T-helper 17 cell (primary cell): ENCODE measurements around the gene VWC2L. TPM values are rescaled to one million over a fixed set of nuclear protein-coding genes. Genes with fewer than 3 reads are reported as not detected.

ENCODE experiments used
- ATAC-seq: fragments of 150-1000 bp; cut with Tn5 transposase; 2 replicates; pipeline ENCODE4 v1.10.0; 2021; ENCODE audit warnings: mild to moderate bottlenecking, moderate library complexity
- DNase-seq, 3 donors: peaks; one replicate each; pipeline versions ENCODE4 v3.0.0 to v3.0.0-alpha.2; 2020 to 2021
- H3K9me3 ChIP-seq: one replicate; pipeline ENCODE4 v1.7.0; 2013; ENCODE audit warnings: low read length, mild to moderate bottlenecking; ENCODE audit not compliant: control insufficient read depth, poor library complexity, severe bottlenecking
- H3K27ac Mint-ChIP-seq: one replicate; pipeline ENCODE4 v1.8.0; 2022; ENCODE audit warnings: mild to moderate bottlenecking, moderate library complexity, mixed read lengths
- H3K27me3 Mint-ChIP-seq: one replicate; pipeline ENCODE4 v1.8.0; 2022; ENCODE audit warnings: mixed read lengths
- H3K36me3 Mint-ChIP-seq: one replicate; pipeline ENCODE4 v1.8.0; 2022; ENCODE audit warnings: low read depth, mixed read lengths
- H3K4me1 Mint-ChIP-seq: one replicate; pipeline ENCODE4 v1.8.0; 2022; ENCODE audit warnings: mild to moderate bottlenecking, mixed read lengths
- H3K4me3 Mint-ChIP-seq: one replicate; pipeline ENCODE4 v1.8.0; 2022; ENCODE audit warnings: mild to moderate bottlenecking, moderate library complexity, mixed read lengths
- total RNA-seq, 4 donors: library from RNA in 2 of 4; stranded (reverse) in 2 of 4; gene quantifications; one replicate each; pipeline ENCODE4 v1.2.3 and lab custom pipeline; 2022 to 2026

VWC2L gene
- total RNA-seq, 2 donors from 2014 or later = not detected

GRCh38 chr2:214401580-214401979 is 9.3 kb upstream of the VWC2L start:
- no peak for ATAC-seq
- no peak overlapping the region for H3K27ac Mint-ChIP-seq
- no peaks in the 10 kb centered on the region for H3K9me3 ChIP-seq

GRCh38 chr2:214410128-214410775 is 602 bp upstream of the VWC2L start:
- Mint-ChIP-seq H3K36me3 (no peaks in the 10 kb centered on the region), H3K4me3 (no peak overlapping the region), H3K4me1 (no peaks in the 10 kb centered on the region), H3K27me3 (no peaks in the 10 kb centered on the region), H3K27ac (no peak overlapping the region)
- DNase-seq (no peak), ATAC-seq (no peak)
- no peaks in the 10 kb centered on the region for H3K9me3 ChIP-seq

More at GRCh38 chr2:214401580-214401979, 9.3 kb upstream of the VWC2L start:
- Mint-ChIP-seq H3K36me3 (no peaks in the 10 kb centered on the region), H3K4me1 (no peaks in the 10 kb centered on the region), H3K27me3 (no peaks in the 10 kb centered on the region), H3K4me3 (no peak overlapping the region)
- DNase-seq = no peak

DNA sequence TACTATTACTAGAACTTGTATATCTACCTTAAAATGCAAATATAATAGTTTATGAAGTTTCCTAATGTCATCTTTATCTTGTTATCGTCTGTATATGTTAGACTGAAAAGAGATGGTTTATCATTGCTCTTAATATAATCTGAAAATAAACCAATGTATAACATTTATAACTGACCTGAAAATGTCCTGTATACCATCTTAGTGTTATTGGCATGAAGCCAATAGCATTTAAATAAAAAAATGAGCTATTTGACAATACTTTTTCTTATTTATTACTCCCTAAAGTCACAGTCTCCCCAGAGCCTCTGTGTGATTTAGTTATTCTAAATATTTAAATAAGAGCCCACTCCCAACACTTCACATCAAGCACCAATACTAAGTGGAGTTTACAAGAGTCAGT is 1.8 kb downstream of the VWC2L start:
- H3K4me3 Mint-ChIP-seq = no peak overlapping the region
- no peaks in the 10 kb centered on the region for H3K27me3 Mint-ChIP-seq
- no peak overlapping the region for H3K27ac Mint-ChIP-seq
- no peaks in the 10 kb centered on the region for H3K9me3 ChIP-seq
- H3K36me3 Mint-ChIP-seq = no peaks in the 10 kb centered on the region
- no peaks in the 10 kb centered on the region for H3K4me1 Mint-ChIP-seq
- ATAC-seq (no peak), DNase-seq (no peak)

GRCh38 chr2:214436470-214436869 is 25.6 kb downstream of the VWC2L start:
- H3K36me3 Mint-ChIP-seq = no peaks in the 10 kb centered on the region
- H3K4me3 Mint-ChIP-seq = no peak overlapping the region
- H3K4me1 Mint-ChIP-seq = no peaks in the 10 kb centered on the region
- no peaks in the 10 kb centered on the region for H3K27me3 Mint-ChIP-seq
- H3K9me3 ChIP-seq = no peaks in the 10 kb centered on the region
- ATAC-seq = no peak
- no peak overlapping the region for H3K27ac Mint-ChIP-seq
- no peak for DNase-seq

DNA sequence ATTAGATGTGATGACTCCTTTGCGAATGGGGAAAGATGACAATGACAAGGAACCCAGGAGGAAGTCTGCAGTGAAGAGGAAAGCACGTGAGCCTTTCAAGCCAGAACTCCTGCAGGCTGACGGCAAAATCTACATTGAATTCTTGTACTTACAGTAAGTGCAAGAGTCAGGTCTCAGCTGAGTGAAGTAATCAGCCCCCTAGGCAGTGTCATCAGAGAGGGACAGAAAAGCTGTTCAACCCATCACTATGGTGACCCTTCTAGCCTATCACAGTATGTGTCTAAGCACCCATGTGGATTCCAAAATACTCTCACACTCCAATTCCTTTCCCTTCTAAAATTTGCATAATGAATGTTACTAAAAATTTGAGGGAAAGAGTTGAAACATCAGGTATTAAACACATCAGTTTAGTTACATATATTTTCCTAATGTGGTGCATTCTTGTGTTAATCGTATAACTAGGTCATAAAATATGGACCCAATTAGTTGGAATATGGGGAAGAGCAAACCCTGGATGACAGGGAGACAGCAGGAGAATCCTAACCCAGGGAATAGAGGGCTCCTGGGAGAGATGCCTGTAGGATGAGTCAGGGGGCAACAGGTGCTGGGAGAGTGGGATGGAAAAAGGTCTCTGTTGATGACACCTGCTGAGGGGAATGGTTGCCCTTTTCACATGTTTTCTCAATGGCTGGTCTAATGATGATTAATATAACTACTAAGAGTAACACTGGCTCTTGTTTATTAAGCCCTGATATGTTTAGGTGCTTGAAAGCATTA is 39.5 kb downstream of the VWC2L start:
- no peak overlapping the region for H3K27ac Mint-ChIP-seq

GRCh38 chr2:214451516-214452275 is 40.8 kb downstream of the VWC2L start:
- H3K27me3 Mint-ChIP-seq = no peaks in the 10 kb centered on the region
- no peak overlapping the region for H3K27ac Mint-ChIP-seq
- H3K36me3 Mint-ChIP-seq = no peaks in the 10 kb centered on the region
- H3K4me3 Mint-ChIP-seq = no peak overlapping the region
- ATAC-seq = no peak
- H3K9me3 ChIP-seq = no peaks in the 10 kb centered on the region
- H3K4me1 Mint-ChIP-seq = no peaks in the 10 kb centered on the region
- no peak for DNase-seq

More for the DNA sequence above, 39.5 kb downstream of the VWC2L start:
- DNase-seq (no peak), ATAC-seq (no peak)
- Mint-ChIP-seq H3K27me3 (no peaks in the 10 kb centered on the region), H3K4me1 (no peaks in the 10 kb centered on the region), H3K36me3 (no peaks in the 10 kb centered on the region), H3K4me3 (no peak overlapping the region)
- H3K9me3 ChIP-seq = no peaks in the 10 kb centered on the region

DNA sequence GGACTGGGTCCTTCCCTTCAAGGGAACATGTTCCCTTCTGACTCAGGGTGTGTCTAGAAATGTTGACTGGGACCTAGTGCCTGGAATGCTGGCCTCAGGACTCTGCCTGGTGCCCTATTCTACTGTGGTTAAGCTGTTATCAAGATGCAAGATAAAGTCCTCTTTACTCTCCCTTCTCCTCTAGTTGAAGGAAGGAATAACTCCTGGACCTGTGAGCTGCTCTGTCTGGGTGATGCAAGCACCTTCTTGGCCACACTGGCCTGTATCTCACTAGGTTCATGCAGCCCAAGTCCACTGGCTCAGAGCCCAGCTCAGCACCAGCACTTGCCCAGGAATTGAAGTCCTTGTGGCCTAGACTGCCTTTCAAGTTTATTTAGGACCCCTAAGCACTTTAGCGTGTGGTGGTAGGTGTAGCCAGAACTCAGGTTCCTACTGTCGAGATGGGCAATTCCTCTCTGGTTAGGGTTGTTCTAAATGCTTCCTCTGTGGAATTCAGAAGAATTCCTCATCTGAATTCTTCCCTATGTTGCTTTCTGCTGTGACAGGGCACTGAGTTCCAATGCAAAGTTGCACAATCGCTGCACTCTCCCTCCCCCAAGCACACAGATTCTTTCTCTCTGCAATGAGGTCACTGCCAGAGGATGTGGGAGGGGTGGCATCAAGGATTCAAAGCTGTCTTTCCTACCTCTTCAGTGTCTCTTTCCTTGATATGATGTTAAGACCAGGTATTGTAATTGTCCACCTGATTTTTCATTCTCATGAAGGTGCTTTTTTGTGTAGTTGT is 54.7 kb downstream of the VWC2L start:
- no peaks in the 10 kb centered on the region for H3K9me3 ChIP-seq
- H3K4me3 Mint-ChIP-seq = no peak overlapping the region
- H3K27me3 Mint-ChIP-seq = no peaks in the 10 kb centered on the region
- H3K27ac Mint-ChIP-seq = no peak overlapping the region
- no peaks in the 10 kb centered on the region for H3K4me1 Mint-ChIP-seq
- ATAC-seq = no peak
- H3K36me3 Mint-ChIP-seq = no peaks in the 10 kb centered on the region
- no peak for DNase-seq

DNA sequence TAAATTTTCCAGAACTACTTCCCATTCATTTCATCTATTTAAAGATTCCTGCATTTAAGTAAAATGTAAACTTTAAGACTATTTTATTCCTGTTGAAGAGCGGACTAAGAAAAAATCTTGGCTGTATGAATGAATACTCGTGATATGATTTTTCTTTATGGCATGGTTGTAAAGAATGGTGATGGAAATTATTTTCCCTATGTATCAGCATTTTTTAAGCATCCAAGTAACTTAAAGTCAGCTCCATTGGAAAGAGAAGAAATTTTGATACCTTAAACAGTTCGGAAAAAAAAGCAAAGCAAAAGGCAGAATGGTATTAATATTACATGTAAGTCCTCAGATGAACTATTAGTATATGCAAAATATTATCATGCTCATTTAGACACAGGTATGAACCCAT is 58.9 kb downstream of the VWC2L start:
- H3K4me1 Mint-ChIP-seq = no peaks in the 10 kb centered on the region
- no peak for ATAC-seq
- no peaks in the 10 kb centered on the region for H3K27me3 Mint-ChIP-seq
- H3K9me3 ChIP-seq = no peaks in the 10 kb centered on the region
- no peak overlapping the region for H3K4me3 Mint-ChIP-seq
- H3K36me3 Mint-ChIP-seq = no peaks in the 10 kb centered on the region
- H3K27ac Mint-ChIP-seq = no peak overlapping the region
- DNase-seq = no peak

- no peaks in the 10 kb centered on the region for H3K4me1 Mint-ChIP-seq
- no peak overlapping the region for H3K27ac Mint-ChIP-seq
- H3K36me3 Mint-ChIP-seq = no peaks in the 10 kb centered on the region
Measured at GRCh38 chr2:214471382-214471781, 60.5 kb downstream of the VWC2L start.

DNA sequence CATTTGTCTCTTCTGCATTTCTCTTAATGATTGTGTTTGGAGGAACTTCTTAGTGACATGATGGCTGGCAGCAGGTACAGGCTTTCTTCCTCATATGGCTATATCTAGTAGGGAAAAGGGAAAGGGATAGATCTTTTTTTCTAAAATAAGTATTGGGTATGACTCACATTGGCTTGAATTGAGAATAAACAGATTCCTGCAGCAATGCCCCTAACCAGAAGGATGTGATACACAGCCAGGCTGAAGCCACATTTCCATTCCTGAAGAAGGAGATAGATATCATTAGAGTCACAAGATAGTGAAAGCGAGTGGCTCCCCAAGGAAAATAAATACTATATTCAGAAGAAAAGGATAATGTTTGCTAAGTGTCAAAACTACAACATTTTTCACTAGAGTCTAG is 61.1 kb downstream of the VWC2L start:
- no peak overlapping the region for H3K27ac Mint-ChIP-seq
- H3K27me3 Mint-ChIP-seq = no peaks in the 10 kb centered on the region
- H3K36me3 Mint-ChIP-seq = no peaks in the 10 kb centered on the region
- DNase-seq = no peak
- no peak overlapping the region for H3K4me3 Mint-ChIP-seq
- no peaks in the 10 kb centered on the region for H3K9me3 ChIP-seq
- ATAC-seq = no peak
- no peaks in the 10 kb centered on the region for H3K4me1 Mint-ChIP-seq

More at GRCh38 chr2:214471382-214471781, 60.5 kb downstream of the VWC2L start:
- H3K27me3 Mint-ChIP-seq = no peaks in the 10 kb centered on the region
- H3K4me3 Mint-ChIP-seq = no peak overlapping the region
- ATAC-seq = no peak
- DNase-seq = no peak
- H3K9me3 ChIP-seq = no peaks in the 10 kb centered on the region

DNA sequence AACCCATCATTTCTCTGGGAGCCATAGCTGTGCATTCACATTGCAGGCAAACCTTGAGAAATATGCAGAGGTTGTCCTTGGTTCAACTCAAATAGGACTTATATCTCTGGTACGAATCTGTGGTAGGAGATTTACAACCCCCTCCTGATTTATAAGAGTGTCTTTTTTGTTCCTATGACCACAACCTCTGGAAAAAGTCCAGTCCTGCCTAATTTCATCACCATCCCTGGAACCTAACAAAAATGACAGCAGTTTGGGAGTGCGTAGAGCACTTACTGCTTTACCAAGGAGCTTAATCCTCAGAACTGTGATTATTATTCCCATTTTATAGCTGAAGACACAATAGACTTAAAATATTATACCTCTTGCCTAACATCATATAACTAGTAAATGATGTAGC is 66.5 kb downstream of the VWC2L start:
- ATAC-seq = no peak
- Mint-ChIP-seq H3K36me3 (no peaks in the 10 kb centered on the region), H3K4me3 (no peak overlapping the region)

GRCh38 chr2:214481204-214481603 is 70.3 kb downstream of the VWC2L start:
- H3K4me3 Mint-ChIP-seq = no peak overlapping the region
- H3K27me3 Mint-ChIP-seq = peaks cover 7% of the 10 kb centered on the region
- no peak for DNase-seq
- no peak overlapping the region for H3K27ac Mint-ChIP-seq
- H3K4me1 Mint-ChIP-seq = no peaks in the 10 kb centered on the region
- no peaks in the 10 kb centered on the region for H3K9me3 ChIP-seq
- H3K36me3 Mint-ChIP-seq = no peaks in the 10 kb centered on the region
- no peak for ATAC-seq

More for the DNA sequence above, 66.5 kb downstream of the VWC2L start:
- Mint-ChIP-seq H3K4me1 (no peaks in the 10 kb centered on the region), H3K27ac (no peak overlapping the region), H3K27me3 (peaks cover 7% of the 10 kb centered on the region)
- DNase-seq = no peak
- no peaks in the 10 kb centered on the region for H3K9me3 ChIP-seq

DNA sequence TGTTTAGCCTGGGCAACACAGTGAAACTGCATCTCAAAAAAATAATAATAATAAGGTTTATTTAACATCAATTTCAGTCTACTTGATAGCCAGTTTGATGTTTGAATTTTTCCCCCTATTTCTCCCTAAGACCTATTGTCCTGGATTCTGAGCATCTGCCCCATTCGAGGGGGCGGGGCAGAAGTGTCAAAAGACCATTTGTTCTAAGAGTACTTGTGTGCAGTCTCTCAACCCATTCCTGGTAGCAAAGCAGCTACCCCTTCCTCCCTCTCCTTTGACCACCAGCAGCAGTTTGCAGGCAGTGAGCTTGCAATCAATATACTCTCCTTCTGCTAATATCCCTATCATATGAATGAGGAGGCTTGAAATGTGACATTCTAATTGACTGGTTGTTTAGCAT is 71.9 kb downstream of the VWC2L start:
- DNase-seq = no peak
- H3K4me1 Mint-ChIP-seq = no peaks in the 10 kb centered on the region
- no peak for ATAC-seq
- H3K9me3 ChIP-seq = no peaks in the 10 kb centered on the region
- no peak overlapping the region for H3K4me3 Mint-ChIP-seq
- H3K36me3 Mint-ChIP-seq = no peaks in the 10 kb centered on the region
- peaks cover 7% of the 10 kb centered on the region for H3K27me3 Mint-ChIP-seq
- no peak overlapping the region for H3K27ac Mint-ChIP-seq
